Lung (tissue), 16 donors: ENCODE results near the gene CLDN12. TPM values are rescaled to one million over a fixed set of nuclear protein-coding genes. Genes with fewer than 3 reads are reported as not detected.

Experiments
- ATAC-seq: fragments of 200-7000 bp; cut with Tn5 transposase; one replicate; pipeline ENCODE4 v1.9.1; 2020; ENCODE audit warnings: moderate number of reproducible peaks; ENCODE audit not compliant: insufficient read depth, low FRiP score
- DNase-seq, 3 donors: peaks; one replicate each; pipeline ENCODE4 v3.0.0-alpha.2; 2013 to 2017
- H3K27ac ChIP-seq, 2 donors: one replicate each; pipeline ENCODE4 v1.5.1; 2013; ENCODE audit warnings: mild to moderate bottlenecking in 2 of 2, moderate library complexity in 2 of 2, control low read depth in 1 of 2, inconsistent platforms in 1 of 2, low read depth in 1 of 2, low read length in 1 of 2
- H3K27me3 ChIP-seq, 3 donors: one replicate each; pipeline ENCODE4 v1.5.1; 2013; ENCODE audit warnings: low read length in 2 of 3; ENCODE audit not compliant: control insufficient read depth in 3 of 3, insufficient read depth in 3 of 3
- H3K36me3 ChIP-seq, 4 donors: one replicate each; pipeline ENCODE4 v1.5.1; 2013; ENCODE audit warnings: low read length in 4 of 4, mild to moderate bottlenecking in 1 of 4, moderate library complexity in 1 of 4; ENCODE audit not compliant: control insufficient read depth in 4 of 4, insufficient read depth in 4 of 4
- H3K4me1 ChIP-seq, 5 donors: one replicate each; pipeline ENCODE4 v1.5.1; 2013; ENCODE audit warnings: low read length in 5 of 5, mild to moderate bottlenecking in 2 of 5, moderate library complexity in 1 of 5; ENCODE audit not compliant: control insufficient read depth in 5 of 5, insufficient read depth in 5 of 5
- H3K4me3 ChIP-seq: one replicate; pipeline ENCODE4 v1.5.1; 2013; ENCODE audit warnings: mild to moderate bottlenecking, control low read depth, moderate library complexity
- H3K9ac ChIP-seq, 2 donors: one replicate each; pipeline ENCODE4 v1.5.1; 2013; ENCODE audit warnings: low read length in 2 of 2, control low read depth in 1 of 2; ENCODE audit not compliant: insufficient read depth in 1 of 2
- H3K9me3 ChIP-seq, 4 donors: one replicate each; pipeline ENCODE4 v1.5.1; 2013; ENCODE audit warnings: low read length in 3 of 4, mild to moderate bottlenecking in 1 of 4, moderate library complexity in 1 of 4; ENCODE audit not compliant: control insufficient read depth in 4 of 4, insufficient read depth in 3 of 4
- CTCF ChIP-seq: IDR thresholded peaks from 2 replicates; pipeline ENCODE4 v1.5.1; 2012; ENCODE audit warnings: mild to moderate bottlenecking; ENCODE audit errors: control extremely low read depth, extremely low read depth
- WGBS, 2 donors: extraction: QIAGEN DNeasy Blood & Tissue Kit; methylation state at CpG; one replicate each; pipeline ENCODE4 v1.1.7; 2013; 5-methylcytosine and 5-hydroxymethylcytosine counted together
- long read RNA-seq, 5 donors: transcript quantifications; one replicate each; lab custom pipeline, GENCODE V29; 2026
- polyA plus RNA-seq, 2 donors: library from polyadenylated mRNA; stranded (reverse); fragments of 200-250 nt; gene quantifications; one replicate each; pipeline ENCODE4 v1.2.1, GENCODE V29; 2013
- total RNA-seq, 2 donors: library from RNA; depleted of rRNA in 1 of 2; stranded (reverse); fragments of >200 nt in 1 of 2; gene quantifications; one replicate each; pipeline ENCODE4 v1.2.1, GENCODE V29; 2014 to 2021
- donor health status: control.
- donor health status: control.
- donor health status: Bipolar disorder and iron deficiency.
- donor health status: healthy.
- donor health status: DM: yes; HTN: yes; CAD: no.

Gene CLDN12
- 10 to 100 TPM; 39.2 to 40.2 TPM for total RNA-seq
- polyA plus RNA-seq, result 10 to 100 TPM; 15.3 to 20.8 TPM
- long read RNA-seq, donor 1, transcript CLDN12-201 (3 exons, 3,565 nt), result major isoform, 13 of 24 reads
- long read RNA-seq, donor 1, partial matches to known transcripts, result 5 of 24 reads
- long read RNA-seq, donor 1, other reads (novel, unspliced or antisense), result 0 of 24 reads
- long read RNA-seq, donor 2, partial matches to known transcripts, result 9 of 12 reads
- long read RNA-seq, donor 2, other reads (novel, unspliced or antisense), result 0 of 12 reads
- long read RNA-seq, donor 3, transcript CLDN12-201 (3 exons, 3,565 nt), result major isoform, 6 of 6 reads
- long read RNA-seq, donor 3, partial matches to known transcripts, result 0 of 6 reads
- long read RNA-seq, donor 3, other reads (novel, unspliced or antisense), result 0 of 6 reads
- long read RNA-seq, donor 4, partial matches to known transcripts, result 0 of 9 reads
- long read RNA-seq, donor 4, other reads (novel, unspliced or antisense), result 0 of 9 reads
- long read RNA-seq, donor 5, transcript CLDN12-201 (3 exons, 3,565 nt), result major isoform, 19 of 27 reads
- long read RNA-seq, donor 5, partial matches to known transcripts, result 0 of 27 reads
- long read RNA-seq, donor 5, other reads (novel, unspliced or antisense), result 0 of 27 reads

GRCh38 chr7:90403174-90404113 lies at the start of gene CLDN12:
CLDN12 (plus strand) TSS chr7:90403461; CDS start chr7:90412677, 9,216 bp downstream.
- WGBS, 2 donors, result 0% methylated on average over 35 of the region's 35 CpGs

GRCh38 chr7:90383422-90383821 lies 19.8 kb upstream of the CLDN12 start:
- H3K27ac ChIP-seq, result no peak overlapping the region
- H3K9ac ChIP-seq, result no peak overlapping the region
- ATAC-seq (no peak), DNase-seq (no peak)
- H3K9me3 ChIP-seq, result no peaks in the 10 kb centered on the region
- H3K27me3 ChIP-seq, result no peaks in the 10 kb centered on the region
- peaks cover 8 to 40% (median 17%) of the 10 kb centered on the region in 4 donors for H3K36me3 ChIP-seq
- H3K4me1 ChIP-seq, result no peaks in the 10 kb centered on the region
- no peak for TF ChIP-seq CTCF
- 93 to 97% methylated on average over 1 of the region's 1 CpG for WGBS, 2 donors
- H3K4me3 ChIP-seq, result no peak overlapping the region

More at GRCh38 chr7:90403174-90404113, at the start of gene CLDN12:
- peak; percentile 89 to 96 (median 92) for DNase-seq
- H3K36me3 ChIP-seq, result peaks cover 2 to 11% (median 7%) of the 10 kb centered on the region in 4 donors
- peaks cover 0 to 14% (median 6%) of the 10 kb centered on the region in 5 donors for H3K4me1 ChIP-seq
- ATAC-seq, result peak; percentile 94
- peaks cover 0 to 3% (median 0%) of the 10 kb centered on the region in 4 donors for H3K9me3 ChIP-seq
- peak within 1 kb of the TSS; percentile 94 to 96 for H3K27ac ChIP-seq
- peak within 1 kb of the TSS; percentile 42 to 83 for H3K9ac ChIP-seq
- H3K27me3 ChIP-seq, result no peaks in the 10 kb centered on the region
- TF ChIP-seq CTCF, result no peak
- H3K4me3 ChIP-seq, result peak within 1 kb of the TSS; percentile 72

- TF ChIP-seq CTCF, result no peak
- no peak for ATAC-seq
- H3K9ac ChIP-seq, result no peak overlapping the region
Observed at GRCh38 chr7:90383861-90384260, 19.4 kb upstream of the CLDN12 start.

More at GRCh38 chr7:90383861-90384260, 19.4 kb upstream of the CLDN12 start:
- Histone ChIP-seq H3K36me3 (peaks cover 8 to 38% (median 16%) of the 10 kb centered on the region in 4 donors), H3K4me1 (no peaks in the 10 kb centered on the region), H3K27ac (no peak overlapping the region), H3K9me3 (no peaks in the 10 kb centered on the region), H3K4me3 (no peak overlapping the region), H3K27me3 (no peaks in the 10 kb centered on the region)
- DNase-seq, result no peak
- WGBS, 2 donors, result 95 to 96% methylated on average over 3 of the region's 3 CpGs
